HG03175 (cell line): ENCODE results near the gene CD8A.
"Not testable (repeated sequence)": the region's sequence is repeated elsewhere in the genome, so short reads cannot be mapped to it uniquely, and the experiment has no call there.

Experiments used
- ATAC-seq: cut with Tn5 transposase; IDR thresholded peaks from one replicate; pipeline ENCODE4 v1.9.1; 2021; ENCODE audit warnings: mild to moderate bottlenecking, moderate library complexity; ENCODE audit not compliant: unreplicated experiment

Gene CD8A

DNA sequence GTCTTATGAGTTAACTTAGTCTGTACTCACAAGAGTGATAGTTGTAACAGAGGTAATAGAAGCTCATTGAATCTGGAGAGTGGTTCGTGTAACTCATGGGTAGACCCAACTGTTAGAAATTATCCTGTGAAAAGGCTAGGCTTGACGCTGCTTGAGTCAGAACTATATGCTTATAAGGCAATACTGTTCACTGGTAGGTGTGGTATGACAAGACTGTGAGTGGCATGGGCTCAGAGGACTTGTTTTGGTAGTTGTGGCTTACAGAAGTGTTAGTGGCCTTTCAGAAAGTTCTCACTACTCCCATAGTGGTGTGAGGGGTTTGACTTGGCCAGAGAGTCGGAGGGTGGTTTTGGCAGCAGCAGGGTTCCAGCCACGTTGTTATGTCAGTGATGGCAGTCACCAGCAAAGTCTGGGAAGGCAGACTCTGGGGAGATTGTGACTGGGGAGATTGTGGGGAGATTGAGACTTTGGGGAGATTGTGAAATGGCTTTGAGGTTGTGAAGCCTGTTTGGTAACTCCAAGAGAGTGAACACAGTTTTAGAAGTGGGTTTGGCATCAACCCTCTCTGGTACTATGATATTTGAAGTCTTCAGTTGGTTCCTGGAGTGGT, 48.7 kb downstream of the CD8A start:
- ATAC-seq = not testable (repeated sequence)

DNA sequence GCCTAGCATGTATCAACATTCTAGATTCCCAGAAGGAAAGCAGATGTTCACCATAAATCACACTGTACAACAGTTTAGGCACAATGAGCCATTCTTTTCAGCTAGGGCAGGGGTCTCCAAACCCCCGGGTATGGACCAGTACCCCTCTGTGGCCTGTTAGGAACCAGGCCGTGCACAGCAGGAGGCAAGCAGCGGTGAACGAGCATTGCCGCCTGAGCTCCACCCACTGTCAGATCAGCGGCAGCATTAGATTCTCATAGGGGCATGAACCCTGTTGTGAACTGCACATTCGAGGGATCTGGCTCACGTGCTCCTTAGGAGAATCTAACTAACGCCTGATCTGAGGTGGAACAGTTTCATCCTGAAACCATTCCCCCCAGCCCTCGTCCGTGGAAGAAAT, 50.8 kb downstream of the CD8A start:
- ATAC-seq = not testable (repeated sequence)

DNA sequence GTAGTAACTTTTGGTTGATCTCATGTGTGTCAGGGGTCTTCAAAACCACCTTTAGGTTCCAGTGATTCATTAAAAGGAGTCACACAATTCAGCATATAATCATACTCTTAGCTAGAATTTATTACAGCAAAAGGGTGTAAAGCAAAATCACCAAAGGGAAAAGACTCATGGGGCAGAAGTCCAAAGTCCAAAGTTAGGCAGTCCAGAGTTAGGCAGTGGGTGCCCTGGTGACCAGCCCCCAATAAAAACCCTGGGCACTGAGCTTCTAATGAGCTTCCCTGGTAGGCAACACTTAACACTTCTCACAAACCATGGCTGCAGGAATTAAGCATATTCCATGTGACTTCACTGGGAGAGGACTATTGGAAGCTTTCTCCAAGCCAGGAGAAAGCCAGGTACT, 51.2 kb downstream of the CD8A start:
- ATAC-seq = not testable (repeated sequence)

DNA sequence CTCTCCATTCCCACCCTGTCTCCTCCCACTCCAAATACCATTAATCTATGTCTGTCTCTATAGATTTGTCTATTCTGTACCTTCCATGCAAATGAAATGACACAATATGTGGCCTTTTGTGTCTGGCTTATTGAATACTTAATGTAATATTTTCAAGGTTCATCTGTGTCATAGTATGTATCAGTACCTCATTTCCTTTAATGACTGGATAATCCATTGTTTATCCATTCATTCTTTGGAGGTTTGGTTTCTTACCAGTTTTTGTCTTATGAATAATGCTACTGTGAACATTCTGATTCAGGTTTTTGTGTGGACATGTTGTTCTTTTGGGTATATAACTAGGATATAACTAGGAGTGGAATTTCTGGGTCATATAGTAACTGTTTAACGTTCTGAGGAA, 55.8 kb downstream of the CD8A start:
- ATAC-seq = not testable (repeated sequence)
